Measurements from ENCODE around the gene BRAF.
"Not testable (repeated sequence)": the region's sequence is repeated elsewhere in the genome, so short reads cannot be mapped to it uniquely, and the experiment has no call there.

BRAF gene

GRCh38 chr7:140678816-140679130 is 246.0 kb downstream of the BRAF start:
- no peak for DNase-seq (ENCODE audit: low spot score)

- DNase-seq (ENCODE audit: low spot score), result no peak
Measured at GRCh38 chr7:140678081-140678815, 246.5 kb downstream of the BRAF start.

GRCh38 chr7:140677496-140677895 is 247.2 kb downstream of the BRAF start:
- no peak for DNase-seq (ENCODE audit: low spot score)

- not testable (repeated sequence) for DNase-seq (ENCODE audit: low spot score)
Measured at GRCh38 chr7:140676956-140677355, 247.8 kb downstream of the BRAF start.

- no peak for DNase-seq (ENCODE audit: low spot score)
Measured at GRCh38 chr7:140676306-140676705, 248.4 kb downstream of the BRAF start.

- no peak for DNase-seq (ENCODE audit: low spot score)
Measured at GRCh38 chr7:140675726-140676125, 249.0 kb downstream of the BRAF start.

- DNase-seq (ENCODE audit: low spot score), result peak; percentile 78
Measured at GRCh38 chr7:140674899-140675701, 249.6 kb downstream of the BRAF start.

GRCh38 chr7:140674356-140674800 is 250.4 kb downstream of the BRAF start:
- no peak for DNase-seq (ENCODE audit: low spot score)

- DNase-seq (ENCODE audit: low spot score), result no peak
Measured at GRCh38 chr7:140673774-140674155, 251.0 kb downstream of the BRAF start.

GRCh38 chr7:140673063-140673773 is 251.5 kb downstream of the BRAF start:
- peak; percentile 67 for DNase-seq (ENCODE audit: low spot score)

GRCh38 chr7:140672382-140673062 is 252.2 kb downstream of the BRAF start, which contains the start of gene ADCK2:
Gene ADCK2, plus strand, starts transcription at chr7:140672945. Its CDS starts 386 bp downstream, at chr7:140673331.
- peak; percentile 96 for DNase-seq (ENCODE audit: low spot score)

- no peak for DNase-seq (ENCODE audit: low spot score)
Measured at GRCh38 chr7:140671966-140672365, 252.8 kb downstream of the BRAF start.

GRCh38 chr7:140670343-140670935 is 254.3 kb downstream of the BRAF start:
- no peak for DNase-seq (ENCODE audit: low spot score)

GRCh38 chr7:140669862-140670261 is 254.9 kb downstream of the BRAF start:
- not testable (repeated sequence) for DNase-seq (ENCODE audit: low spot score)

GRCh38 chr7:140669352-140669751 is 255.4 kb downstream of the BRAF start:
- no peak for DNase-seq (ENCODE audit: low spot score)

Data from GM03348 (cell line).